ENCODE results near the gene DAP. TPM values are rescaled to one million over a fixed set of nuclear protein-coding genes. Genes with fewer than 3 reads are reported as not detected.

Gene DAP
- total and polyA plus RNA-seq, 2 donors from 2014 or later, result 123 to 133 TPM

GRCh38 chr5:10658265-10658664 lies 102.8 kb downstream of the DAP start:
- intact Hi-C loops (cut with DNase I), result no loop called here
- no peak for FAIRE-seq
- peaks cover 0 to 2% (median 0%) of the 10 kb centered on the region in 3 donors for H3K4me1 ChIP-seq (ENCODE audit: control insufficient read depth in 2 of 3, insufficient read depth in 2 of 3, low read depth in 1 of 3, low read length in 3 of 3)
- no peak overlapping the region for H3K4me3 ChIP-seq (ENCODE audit: low read length in 3 of 3)
- no peak overlapping the region for H3K9ac ChIP-seq (ENCODE audit: low read length in 3 of 3)
- no peak overlapping the region for H3K27ac ChIP-seq (ENCODE audit: low read depth in 2 of 2, low read length in 2 of 2)
- H3K9me3 ChIP-seq (ENCODE audit: control insufficient read depth in 2 of 3, insufficient read depth in 1 of 3, low read length in 3 of 3), result no peaks in the 10 kb centered on the region
- no peak for DNase-seq
- TF ChIP-seq, protein P1, sequence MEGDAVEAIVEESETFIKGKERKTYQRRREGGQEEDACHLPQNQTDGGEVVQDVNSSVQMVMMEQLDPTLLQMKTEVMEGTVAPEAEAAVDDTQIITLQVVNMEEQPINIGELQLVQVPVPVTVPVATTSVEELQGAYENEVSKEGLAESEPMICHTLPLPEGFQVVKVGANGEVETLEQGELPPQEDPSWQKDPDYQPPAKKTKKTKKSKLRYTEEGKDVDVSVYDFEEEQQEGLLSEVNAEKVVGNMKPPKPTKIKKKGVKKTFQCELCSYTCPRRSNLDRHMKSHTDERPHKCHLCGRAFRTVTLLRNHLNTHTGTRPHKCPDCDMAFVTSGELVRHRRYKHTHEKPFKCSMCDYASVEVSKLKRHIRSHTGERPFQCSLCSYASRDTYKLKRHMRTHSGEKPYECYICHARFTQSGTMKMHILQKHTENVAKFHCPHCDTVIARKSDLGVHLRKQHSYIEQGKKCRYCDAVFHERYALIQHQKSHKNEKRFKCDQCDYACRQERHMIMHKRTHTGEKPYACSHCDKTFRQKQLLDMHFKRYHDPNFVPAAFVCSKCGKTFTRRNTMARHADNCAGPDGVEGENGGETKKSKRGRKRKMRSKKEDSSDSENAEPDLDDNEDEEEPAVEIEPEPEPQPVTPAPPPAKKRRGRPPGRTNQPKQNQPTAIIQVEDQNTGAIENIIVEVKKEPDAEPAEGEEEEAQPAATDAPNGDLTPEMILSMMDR (IDR thresholded peaks at IDR 0.05; ENCODE audit: borderline replicate concordance, extremely low read depth, insufficient read depth), result no peak
- H3K27me3 ChIP-seq (ENCODE audit: control insufficient read depth, insufficient read depth, low read length), result no peaks in the 10 kb centered on the region
- H3K36me3 ChIP-seq (ENCODE audit: control insufficient read depth in 2 of 3, insufficient read depth in 3 of 3, low read length in 3 of 3), result no peaks in the 10 kb centered on the region

DNA sequence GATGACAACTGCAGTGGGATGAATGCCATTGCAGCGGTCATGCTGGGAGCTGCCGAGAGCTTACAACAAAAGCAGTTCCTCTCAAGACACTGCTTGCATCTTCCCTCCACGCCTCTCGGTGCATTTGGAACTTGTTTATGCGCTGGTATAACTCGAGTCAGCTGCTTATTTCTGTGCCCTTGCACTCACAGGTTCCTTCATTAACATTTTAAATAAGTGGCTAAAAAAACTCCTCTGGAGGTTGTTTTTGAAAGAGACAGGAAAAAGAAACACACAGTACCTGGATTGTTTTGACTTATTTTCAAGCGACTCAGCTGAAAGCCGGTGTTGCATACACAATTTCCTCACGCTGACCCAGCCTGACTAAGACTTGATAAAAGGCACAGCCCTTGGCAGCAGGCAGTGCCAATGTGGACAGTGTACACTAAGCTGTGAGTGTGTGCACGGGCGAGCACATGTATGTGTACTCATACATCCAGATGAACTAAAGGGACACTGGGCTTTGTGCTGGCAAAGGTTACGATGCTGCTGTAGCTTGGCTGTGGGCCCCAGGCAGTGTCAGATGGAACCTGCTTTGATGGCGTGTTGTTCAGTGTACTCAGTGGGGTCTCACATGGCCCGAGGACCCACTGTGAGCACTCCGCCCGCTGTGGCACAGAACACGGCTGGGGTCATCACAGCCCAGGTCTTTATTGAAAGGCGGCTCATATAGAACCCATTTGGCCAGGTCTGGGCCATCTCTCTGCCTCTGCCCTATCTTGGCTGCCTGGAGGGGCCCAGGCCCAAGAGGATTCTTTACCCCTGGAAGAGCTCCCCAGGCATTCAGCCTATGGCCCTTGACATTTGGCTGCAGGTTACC lies 104.8 kb downstream of the DAP start:
- H3K4me3 ChIP-seq (ENCODE audit: low read length in 3 of 3), result no peak overlapping the region

GRCh38 chr5:10655161-10655971 lies 105.7 kb downstream of the DAP start:
- H3K4me3 ChIP-seq (ENCODE audit: low read length in 3 of 3), result no peak overlapping the region
- H3K36me3 ChIP-seq (ENCODE audit: control insufficient read depth in 2 of 3, insufficient read depth in 3 of 3, low read length in 3 of 3), result peaks cover 0 to 6% (median 0%) of the 10 kb centered on the region in 3 donors
- H3K27ac ChIP-seq (ENCODE audit: low read depth in 2 of 2, low read length in 2 of 2), result no peak overlapping the region
- no peaks in the 10 kb centered on the region for H3K9me3 ChIP-seq (ENCODE audit: control insufficient read depth in 2 of 3, insufficient read depth in 1 of 3, low read length in 3 of 3)
- no peak for FAIRE-seq
- DNase-seq, result no peak
- H3K9ac ChIP-seq (ENCODE audit: low read length in 3 of 3), result no peak overlapping the region
- H3K4me1 ChIP-seq (ENCODE audit: control insufficient read depth in 2 of 3, insufficient read depth in 2 of 3, low read depth in 1 of 3, low read length in 3 of 3), result peaks cover 0 to 2% (median 0%) of the 10 kb centered on the region in 3 donors
- intact Hi-C loops (cut with DNase I), result no loop called here
- H3K27me3 ChIP-seq (ENCODE audit: control insufficient read depth, insufficient read depth, low read length), result peaks cover 2% of the 10 kb centered on the region
- TF ChIP-seq, protein P1 (IDR thresholded peaks at IDR 0.05; ENCODE audit: borderline replicate concordance, extremely low read depth, insufficient read depth), result no peak

More for the DNA sequence above, 104.8 kb downstream of the DAP start:
- H3K9me3 ChIP-seq (ENCODE audit: control insufficient read depth in 2 of 3, insufficient read depth in 1 of 3, low read length in 3 of 3), result no peaks in the 10 kb centered on the region
- H3K27ac ChIP-seq (ENCODE audit: low read depth in 2 of 2, low read length in 2 of 2), result no peak overlapping the region
- intact Hi-C loops (cut with DNase I), result no loop called here
- DNase-seq (no peak), FAIRE-seq (no peak)
- H3K4me1 ChIP-seq (ENCODE audit: control insufficient read depth in 2 of 3, insufficient read depth in 2 of 3, low read depth in 1 of 3, low read length in 3 of 3), result peaks cover 0 to 2% (median 0%) of the 10 kb centered on the region in 3 donors
- TF ChIP-seq, protein P1 (IDR thresholded peaks at IDR 0.05; ENCODE audit: borderline replicate concordance, extremely low read depth, insufficient read depth), result no peak
- no peak overlapping the region for H3K9ac ChIP-seq (ENCODE audit: low read length in 3 of 3)
- H3K27me3 ChIP-seq (ENCODE audit: control insufficient read depth, insufficient read depth, low read length), result no peaks in the 10 kb centered on the region
- peaks cover 0 to 6% (median 0%) of the 10 kb centered on the region in 3 donors for H3K36me3 ChIP-seq (ENCODE audit: control insufficient read depth in 2 of 3, insufficient read depth in 3 of 3, low read length in 3 of 3)
